Activated B cell treated with CpG ODN at 0.5 μM for 24 hours (primary cell): ENCODE results near the gene SLC25A1. TPM values are rescaled to one million over a fixed set of nuclear protein-coding genes. Genes with fewer than 3 reads are reported as not detected.
"Not testable (repeated sequence)": the region's sequence is repeated elsewhere in the genome, so short reads cannot be mapped to it uniquely, and the experiment has no call there.

ENCODE experiments used
- ATAC-seq: fragments of 200-7000 bp; cut with Tn5 transposase; one replicate; pipeline ENCODE4 v1.10.0; 2021; ENCODE audit warnings: low read depth, mild to moderate bottlenecking, moderate library complexity
- CTCF ChIA-PET: fragments of 350-600 bp; sonication (Branson Sonifier 250); formaldehyde crosslinking; loops from one replicate; lab custom pipeline; 2021; ENCODE audit warnings: antibody characterized with exemption; lab: Charles Lee
- POLR2A ChIA-PET: fragments of 350-600 bp; sonication (Branson Sonifier 250); formaldehyde crosslinking; loops from one replicate; lab custom pipeline; 2021; ENCODE audit warnings: antibody characterized with exemption; lab: Charles Lee
- DNase-seq: peaks from one replicate; pipeline ENCODE4 v3.0.0; 2022
- H3K27ac Mint-ChIP-seq: one replicate; pipeline ENCODE4 v1.8.0; 2020; ENCODE audit warnings: mixed read lengths
- H3K27me3 Mint-ChIP-seq: one replicate; pipeline ENCODE4 v1.8.0; 2021; ENCODE audit warnings: mixed read lengths
- H3K36me3 Mint-ChIP-seq: one replicate; pipeline ENCODE4 v1.8.0; 2021; ENCODE audit warnings: low read depth, mixed read lengths
- H3K4me1 Mint-ChIP-seq: one replicate; pipeline ENCODE4 v1.8.0; 2021; ENCODE audit warnings: mixed read lengths
- H3K4me3 Mint-ChIP-seq: one replicate; pipeline ENCODE4 v1.8.0; 2020; ENCODE audit warnings: mild to moderate bottlenecking, mixed read lengths
- H3K9me3 Mint-ChIP-seq: one replicate; pipeline ENCODE4 v1.8.0; 2020; ENCODE audit warnings: mixed read lengths
- intact Hi-C: fragments of 100-400 bp; cut with micrococcal nuclease; formaldehyde crosslinking; loops from one replicate; pipeline ENCODE4 v1.15.1; 2024
- total RNA-seq: library from RNA; stranded (reverse); gene quantifications from 2 replicates; pipeline ENCODE4 v1.2.3, GENCODE V29; 2022
- TF ChIP-seq, protein P1 (sequence below): fragments of 200-600 bp; IDR thresholded peaks from one replicate; pipeline ENCODE4 v1.8.0; 2022; ENCODE audit warnings: antibody characterized with exemption, mild to moderate bottlenecking

The SLC25A1 gene
- total RNA-seq, 1 donor from 2014 or later = 44.2 TPM

DNA sequence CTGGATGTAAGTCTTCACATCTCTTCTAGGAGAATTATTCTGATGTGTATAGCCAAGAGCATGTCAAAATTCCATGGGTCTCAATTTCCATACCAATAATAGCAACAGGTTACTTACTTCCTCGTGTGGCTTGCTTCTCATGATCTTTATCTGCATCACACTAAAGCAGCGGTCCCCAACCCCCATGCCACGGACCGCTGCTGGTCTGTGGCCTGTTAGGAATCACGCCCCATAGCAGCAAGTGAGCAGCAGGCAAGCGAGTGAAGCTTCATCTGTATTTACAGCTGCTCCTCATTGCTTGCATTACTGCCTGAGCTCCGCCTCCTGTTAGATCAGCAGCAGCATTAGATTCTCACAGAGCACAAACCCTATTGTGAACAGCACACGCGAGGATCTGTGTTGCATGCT is 28.9 kb upstream of the SLC25A1 start:
- ATAC-seq (no peak), DNase-seq (no peak)
- Mint-ChIP-seq H3K27ac (no peak overlapping the region), H3K27me3 (peaks cover 10% of the 10 kb centered on the region), H3K4me3 (no peak overlapping the region), H3K9me3 (no peaks in the 10 kb centered on the region), H3K4me1 (peaks cover 1% of the 10 kb centered on the region), H3K36me3 (no peaks in the 10 kb centered on the region)
- ChIA-PET CTCF (no interaction called here), POLR2A (no interaction called here)
- intact Hi-C loops = no loop called here
- TF ChIP-seq, protein P1, sequence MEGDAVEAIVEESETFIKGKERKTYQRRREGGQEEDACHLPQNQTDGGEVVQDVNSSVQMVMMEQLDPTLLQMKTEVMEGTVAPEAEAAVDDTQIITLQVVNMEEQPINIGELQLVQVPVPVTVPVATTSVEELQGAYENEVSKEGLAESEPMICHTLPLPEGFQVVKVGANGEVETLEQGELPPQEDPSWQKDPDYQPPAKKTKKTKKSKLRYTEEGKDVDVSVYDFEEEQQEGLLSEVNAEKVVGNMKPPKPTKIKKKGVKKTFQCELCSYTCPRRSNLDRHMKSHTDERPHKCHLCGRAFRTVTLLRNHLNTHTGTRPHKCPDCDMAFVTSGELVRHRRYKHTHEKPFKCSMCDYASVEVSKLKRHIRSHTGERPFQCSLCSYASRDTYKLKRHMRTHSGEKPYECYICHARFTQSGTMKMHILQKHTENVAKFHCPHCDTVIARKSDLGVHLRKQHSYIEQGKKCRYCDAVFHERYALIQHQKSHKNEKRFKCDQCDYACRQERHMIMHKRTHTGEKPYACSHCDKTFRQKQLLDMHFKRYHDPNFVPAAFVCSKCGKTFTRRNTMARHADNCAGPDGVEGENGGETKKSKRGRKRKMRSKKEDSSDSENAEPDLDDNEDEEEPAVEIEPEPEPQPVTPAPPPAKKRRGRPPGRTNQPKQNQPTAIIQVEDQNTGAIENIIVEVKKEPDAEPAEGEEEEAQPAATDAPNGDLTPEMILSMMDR = no peak

DNA sequence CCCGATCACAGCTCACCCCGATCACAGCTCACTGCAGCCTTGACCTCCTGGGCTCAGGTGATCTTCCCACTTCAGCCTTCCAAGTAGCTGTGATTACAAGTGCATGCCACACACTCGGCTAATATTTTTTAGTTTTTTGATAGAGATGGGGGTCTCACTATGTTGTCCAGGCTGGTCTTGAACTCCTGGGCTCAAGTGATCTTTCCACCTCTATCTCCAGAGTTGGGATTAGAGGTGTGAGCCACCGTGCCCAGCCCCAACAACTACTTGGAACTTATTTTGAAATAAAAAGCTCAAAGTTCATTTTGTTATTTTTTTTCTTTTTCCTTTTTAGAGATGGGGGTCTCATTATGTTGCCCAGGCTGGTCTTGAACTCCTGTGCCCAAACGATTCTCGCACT is 27.8 kb upstream of the SLC25A1 start:
- H3K4me3 Mint-ChIP-seq = no peak overlapping the region
- no peaks in the 10 kb centered on the region for H3K9me3 Mint-ChIP-seq
- H3K27me3 Mint-ChIP-seq = peaks cover 10% of the 10 kb centered on the region
- CTCF ChIA-PET = no interaction called here
- DNase-seq = no peak
- TF ChIP-seq, protein P1 = no peak
- H3K36me3 Mint-ChIP-seq = no peaks in the 10 kb centered on the region
- H3K27ac Mint-ChIP-seq = no peak overlapping the region
- H3K4me1 Mint-ChIP-seq = no peaks in the 10 kb centered on the region
- ATAC-seq = no peak
- POLR2A ChIA-PET = no interaction called here
- intact Hi-C loops = no loop called here

DNA sequence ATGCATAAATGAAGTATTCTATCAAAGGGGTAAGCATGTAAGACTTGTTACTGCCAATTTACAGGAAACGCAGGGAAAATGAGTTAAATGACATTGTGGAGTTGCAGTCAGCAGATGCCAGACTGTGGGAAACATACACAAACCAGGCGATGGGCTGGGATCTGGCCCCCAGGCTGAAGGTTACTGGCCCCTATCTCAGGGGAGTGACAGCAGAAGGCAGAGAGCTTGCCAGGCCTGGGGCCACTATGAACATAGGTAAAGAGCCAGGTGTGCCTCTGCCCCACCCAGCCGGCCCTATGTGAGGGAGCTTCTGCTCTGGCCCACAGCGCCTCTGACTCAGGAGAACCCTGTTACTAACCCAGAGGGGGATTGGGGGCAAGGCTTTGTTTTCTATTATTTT is 26.1 kb upstream of the SLC25A1 start:
- Mint-ChIP-seq H3K27ac (no peak overlapping the region), H3K36me3 (no peaks in the 10 kb centered on the region), H3K4me3 (no peak overlapping the region), H3K27me3 (peaks cover 4% of the 10 kb centered on the region), H3K4me1 (no peaks in the 10 kb centered on the region), H3K9me3 (no peaks in the 10 kb centered on the region)
- CTCF ChIA-PET = no interaction called here
- intact Hi-C loops = no loop called here
- DNase-seq = no peak
- no peak for ATAC-seq
- TF ChIP-seq, protein P1 = no peak
- POLR2A ChIA-PET = no interaction called here

DNA sequence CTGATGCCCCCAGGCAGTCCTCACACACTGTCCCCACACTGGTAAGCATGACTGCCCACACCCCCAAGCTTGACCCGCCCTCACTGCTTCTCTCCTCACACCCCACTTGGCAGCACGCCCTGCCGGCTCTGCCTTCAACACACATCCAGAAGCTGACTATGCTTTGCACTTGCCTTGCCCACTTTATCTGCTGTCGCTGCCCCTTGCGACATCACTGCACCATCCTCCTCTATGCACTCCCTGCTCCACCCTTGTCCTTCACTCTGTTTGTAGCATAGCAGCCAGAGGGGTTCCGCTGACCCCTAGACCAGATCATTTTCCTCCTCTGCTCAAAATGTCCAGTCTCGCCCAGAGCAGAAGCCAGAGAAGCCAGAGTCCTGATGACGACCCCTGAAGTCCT is 25.3 kb upstream of the SLC25A1 start:
- Mint-ChIP-seq H3K36me3 (no peaks in the 10 kb centered on the region), H3K27me3 (peaks cover 2% of the 10 kb centered on the region), H3K4me1 (no peaks in the 10 kb centered on the region), H3K9me3 (no peaks in the 10 kb centered on the region), H3K27ac (no peak overlapping the region), H3K4me3 (no peak overlapping the region)
- ATAC-seq (no peak), DNase-seq (no peak)
- intact Hi-C loops = no loop called here
- TF ChIP-seq, protein P1 = no peak
- ChIA-PET CTCF (no interaction called here), POLR2A (no interaction called here)

DNA sequence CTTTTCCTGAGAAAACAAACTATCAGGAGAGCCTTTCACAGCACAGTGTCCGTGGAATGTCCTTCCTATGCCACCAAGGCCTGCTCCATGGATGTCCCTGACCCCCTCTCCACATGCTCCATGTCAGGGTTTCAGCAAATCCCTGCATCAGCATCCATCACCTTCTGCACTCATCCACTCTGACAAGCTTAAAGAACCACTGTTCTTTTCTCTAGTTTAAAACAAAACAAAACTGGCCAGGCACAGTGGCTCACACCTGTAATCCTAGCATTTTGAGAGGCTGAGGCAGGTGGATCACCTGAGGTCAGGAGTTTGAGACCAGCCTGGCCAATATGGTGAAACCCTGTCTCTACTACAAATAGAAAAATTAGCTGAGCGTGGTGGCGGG is 24.3 kb upstream of the SLC25A1 start:
- DNase-seq, H3K27ac Mint-ChIP-seq, POLR2A ChIA-PET, H3K36me3 Mint-ChIP-seq, ATAC-seq, H3K4me1 Mint-ChIP-seq, H3K4me3 Mint-ChIP-seq, intact Hi-C loops, H3K27me3 Mint-ChIP-seq, H3K9me3 Mint-ChIP-seq, CTCF ChIA-PET: not testable (repeated sequence)
